HG03064 (cell line): ENCODE measurements around the gene OSGIN1.
"Not testable (repeated sequence)": the region's sequence is repeated elsewhere in the genome, so short reads cannot be mapped to it uniquely, and the experiment has no call there.

Source experiments
- ATAC-seq: cut with Tn5 transposase; IDR thresholded peaks from one replicate; pipeline ENCODE4 v1.9.1; 2021; ENCODE audit warnings: low read depth; ENCODE audit not compliant: unreplicated experiment

The OSGIN1 gene

GRCh38 chr16:83940119-83940518 lies 12.9 kb upstream of the OSGIN1 start:
- ATAC-seq, result no peak

- no peak for ATAC-seq
Measured at GRCh38 chr16:83940630-83941378, 12.2 kb upstream of the OSGIN1 start.

- ATAC-seq, result not testable (repeated sequence)
Measured at GRCh38 chr16:83941546-83941945, 11.5 kb upstream of the OSGIN1 start.

GRCh38 chr16:83942074-83942473 lies 11.0 kb upstream of the OSGIN1 start:
- no peak for ATAC-seq

GRCh38 chr16:83942815-83943515 lies 10.1 kb upstream of the OSGIN1 start:
- ATAC-seq, result no peak

GRCh38 chr16:83943516-83944050 lies 9.5 kb upstream of the OSGIN1 start:
- ATAC-seq, result no peak

GRCh38 chr16:83945587-83945986 lies 7.5 kb upstream of the OSGIN1 start:
- no peak for ATAC-seq

GRCh38 chr16:83946154-83946780 lies 6.8 kb upstream of the OSGIN1 start:
- ATAC-seq, result no peak

GRCh38 chr16:83946781-83947566 lies 6.1 kb upstream of the OSGIN1 start:
- ATAC-seq, result no peak

- no peak for ATAC-seq
Measured at GRCh38 chr16:83947642-83948234, 5.3 kb upstream of the OSGIN1 start.

- ATAC-seq, result no peak
Measured at GRCh38 chr16:83948914-83949723, 3.9 kb upstream of the OSGIN1 start.

GRCh38 chr16:83949724-83950001 lies 3.4 kb upstream of the OSGIN1 start:
- ATAC-seq, result no peak

GRCh38 chr16:83950862-83951399 lies 2.1 kb upstream of the OSGIN1 start:
- not testable (repeated sequence) for ATAC-seq

GRCh38 chr16:83951544-83951943 lies 1.5 kb upstream of the OSGIN1 start:
- no peak for ATAC-seq

GRCh38 chr16:83952587-83952939 lies 477 bp upstream of the OSGIN1 start:
- no peak for ATAC-seq

- ATAC-seq, result no peak
Measured at GRCh38 chr16:83953796-83954576, 946 bp downstream of the OSGIN1 start.

- no peak for ATAC-seq
Measured at GRCh38 chr16:83954577-83955016, 1.6 kb downstream of the OSGIN1 start.

- ATAC-seq, result no peak
Measured at GRCh38 chr16:83955218-83956130, 2.4 kb downstream of the OSGIN1 start.
